OCI-LY1 (cell line): Measurements from ENCODE around the gene SLC25A17.

Experiments
- H2AFZ ChIP-seq: fragments of 200-600 bp; sonication (generic), shearing (Covaris generic); 2 replicates; pipeline ENCODE4 v1.6.0; 2014; ENCODE audit warnings: antibody characterized with exemption, mild to moderate bottlenecking, low read length
- H3F3A ChIP-seq: fragments of 200-600 bp; sonication (generic), shearing (Covaris generic); 2 replicates; pipeline ENCODE4 v1.6.0; 2014; ENCODE audit warnings: mild to moderate bottlenecking, antibody characterized with exemption, low read length, moderate library complexity; ENCODE audit not compliant: insufficient read depth
- H3K27ac ChIP-seq: fragments of 200-600 bp; sonication (generic); 2 replicates; pipeline ENCODE4 v1.5.1; 2014; ENCODE audit warnings: low read length, mixed run types, mild to moderate bottlenecking, low read depth; ENCODE audit not compliant: poor library complexity, severe bottlenecking
- H3K27me3 ChIP-seq: fragments of 200-600 bp; sonication (generic); 2 replicates; pipeline ENCODE4 v1.6.0; 2014; ENCODE audit warnings: antibody characterized with exemption, mild to moderate bottlenecking, low read length, moderate library complexity; ENCODE audit not compliant: insufficient read depth
- H3K36me3 ChIP-seq: fragments of 200-600 bp; sonication (generic); 2 replicates; pipeline ENCODE4 v1.6.1; 2014; ENCODE audit warnings: mild to moderate bottlenecking, antibody characterized with exemption, low read length, moderate library complexity, mixed read lengths; ENCODE audit not compliant: insufficient read depth
- H3K4me1 ChIP-seq: fragments of 200-600 bp; sonication (generic); 2 replicates; pipeline ENCODE4 v1.5.1; 2014; ENCODE audit warnings: mild to moderate bottlenecking, low read length, moderate library complexity; ENCODE audit not compliant: insufficient read depth, severe bottlenecking
- H3K4me2 ChIP-seq: fragments of 200-600 bp; sonication (generic), shearing (Covaris generic); 2 replicates; pipeline ENCODE4 v1.6.1; 2014; ENCODE audit warnings: low read length
- H3K4me3 ChIP-seq: fragments of 200-600 bp; sonication (generic); 2 replicates; pipeline ENCODE4 v1.5.1; 2014; ENCODE audit warnings: low read length, low read depth, mild to moderate bottlenecking, mixed read lengths; ENCODE audit not compliant: poor library complexity, severe bottlenecking
- H3K79me2 ChIP-seq: fragments of 200-600 bp; shearing (Covaris generic); 2 replicates; pipeline ENCODE4 v1.6.1; 2016; ENCODE audit warnings: mixed run types, low read length, mixed read lengths; ENCODE audit not compliant: insufficient read depth
- H3K9ac ChIP-seq: fragments of 200-600 bp; sonication (generic), shearing (Covaris generic); 2 replicates; pipeline ENCODE4 v1.6.1; 2014; ENCODE audit warnings: mild to moderate bottlenecking, low read length, mixed read lengths
- H3K9me2 ChIP-seq: fragments of 200-600 bp; sonication (generic), shearing (Covaris generic); 2 replicates; pipeline ENCODE4 v1.6.1; 2014; ENCODE audit warnings: low read depth, mild to moderate bottlenecking, low read length, mixed read lengths
- H3K9me3 ChIP-seq: fragments of 200-600 bp; shearing (Covaris generic); 2 replicates; pipeline ENCODE4 v1.6.1; 2014; ENCODE audit warnings: low read length, mixed read lengths
- H4K20me1 ChIP-seq: fragments of 200-600 bp; sonication (generic), shearing (Covaris generic); 2 replicates; pipeline ENCODE4 v1.6.0; 2016; ENCODE audit warnings: mild to moderate bottlenecking, low read length; ENCODE audit not compliant: insufficient read depth
- EZH2 ChIP-seq: fragments of 200-600 bp; sonication (generic), shearing (Covaris generic); IDR thresholded peaks from 2 replicates; pipeline ENCODE4 v1.8.0; 2017; ENCODE audit warnings: borderline replicate concordance, mixed run types, mild to moderate bottlenecking, antibody characterized with exemption, low read length, moderate library complexity, mixed read lengths
- TF ChIP-seq, protein P1 (sequence below): fragments of 200-600 bp; sonication (generic), shearing (Covaris generic); IDR thresholded peaks from 2 replicates; pipeline ENCODE4 v1.5.1; 2017; ENCODE audit warnings: mild to moderate bottlenecking, antibody characterized with exemption, low read length, moderate library complexity, mixed read lengths

The SLC25A17 gene

DNA sequence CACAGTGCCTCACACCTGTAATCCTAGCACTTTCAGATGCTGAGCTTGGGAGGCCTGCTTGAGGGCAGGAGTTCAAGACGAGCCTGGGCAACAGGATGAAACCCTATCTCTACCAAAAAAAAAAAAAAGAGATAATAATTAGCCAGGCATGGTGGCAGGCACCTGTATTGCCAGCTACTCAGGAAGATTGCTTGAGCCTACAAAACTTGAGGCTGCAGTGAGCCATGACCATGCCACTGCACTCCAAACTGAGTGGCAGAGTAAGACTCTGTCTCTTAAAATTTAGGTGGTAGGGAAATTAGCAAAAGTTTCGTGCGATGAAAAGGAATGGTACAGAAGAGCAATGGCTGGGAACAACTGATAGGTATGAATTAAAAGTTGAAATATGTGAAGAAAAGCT lies 19.3 kb upstream of the SLC25A17 start:
- H3K27ac ChIP-seq: no peak overlapping the region
- H3K27me3 ChIP-seq: no peaks in the 10 kb centered on the region
- H3K9ac ChIP-seq: no peak overlapping the region
- peaks cover 8% of the 10 kb centered on the region; the same call in 1 of the 2 replicates for H3F3A ChIP-seq
- H3K4me1 ChIP-seq: no peaks in the 10 kb centered on the region
- H3K79me2 ChIP-seq: peaks cover 6% of the 10 kb centered on the region
- no peak overlapping the region for H3K4me3 ChIP-seq
- H3K9me3 ChIP-seq: no peaks in the 10 kb centered on the region
- TF ChIP-seq, protein P1, sequence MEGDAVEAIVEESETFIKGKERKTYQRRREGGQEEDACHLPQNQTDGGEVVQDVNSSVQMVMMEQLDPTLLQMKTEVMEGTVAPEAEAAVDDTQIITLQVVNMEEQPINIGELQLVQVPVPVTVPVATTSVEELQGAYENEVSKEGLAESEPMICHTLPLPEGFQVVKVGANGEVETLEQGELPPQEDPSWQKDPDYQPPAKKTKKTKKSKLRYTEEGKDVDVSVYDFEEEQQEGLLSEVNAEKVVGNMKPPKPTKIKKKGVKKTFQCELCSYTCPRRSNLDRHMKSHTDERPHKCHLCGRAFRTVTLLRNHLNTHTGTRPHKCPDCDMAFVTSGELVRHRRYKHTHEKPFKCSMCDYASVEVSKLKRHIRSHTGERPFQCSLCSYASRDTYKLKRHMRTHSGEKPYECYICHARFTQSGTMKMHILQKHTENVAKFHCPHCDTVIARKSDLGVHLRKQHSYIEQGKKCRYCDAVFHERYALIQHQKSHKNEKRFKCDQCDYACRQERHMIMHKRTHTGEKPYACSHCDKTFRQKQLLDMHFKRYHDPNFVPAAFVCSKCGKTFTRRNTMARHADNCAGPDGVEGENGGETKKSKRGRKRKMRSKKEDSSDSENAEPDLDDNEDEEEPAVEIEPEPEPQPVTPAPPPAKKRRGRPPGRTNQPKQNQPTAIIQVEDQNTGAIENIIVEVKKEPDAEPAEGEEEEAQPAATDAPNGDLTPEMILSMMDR: no peak
- TF ChIP-seq EZH2: no peak
- H4K20me1 ChIP-seq: no peaks in the 10 kb centered on the region; the same call in 1 of the 2 replicates
- H3K36me3 ChIP-seq: peaks cover 89% of the 10 kb centered on the region
- no peaks in the 10 kb centered on the region for H3K9me2 ChIP-seq
- no peak overlapping the region for H2AFZ ChIP-seq
- H3K4me2 ChIP-seq: no peak overlapping the region

DNA sequence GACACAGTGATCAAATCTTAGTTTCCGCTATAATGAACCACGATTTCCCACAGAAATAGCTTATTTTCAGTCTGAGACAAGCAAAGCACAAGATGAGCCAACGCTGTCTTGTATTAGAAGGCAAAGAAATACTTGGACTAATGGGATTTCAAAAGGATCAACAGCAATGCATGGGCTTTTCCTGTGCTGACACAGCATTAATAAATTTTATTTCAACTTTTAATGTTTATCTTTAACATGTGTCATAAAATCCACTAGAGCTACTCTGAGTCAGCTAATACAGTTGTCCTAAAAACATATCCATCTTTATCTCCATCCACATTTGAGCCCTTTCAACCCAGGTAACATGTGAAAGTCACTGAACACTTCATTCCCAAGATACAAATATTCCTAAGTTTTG lies 15.5 kb upstream of the SLC25A17 start:
- Histone ChIP-seq H3K4me2 (no peak overlapping the region), H3K9ac (no peak overlapping the region), H2AFZ (no peak overlapping the region), H3K27me3 (no peaks in the 10 kb centered on the region), H3K79me2 (no peaks in the 10 kb centered on the region; the same call in 1 of the 2 replicates), H3K4me3 (no peak overlapping the region), H3K9me3 (no peaks in the 10 kb centered on the region), H4K20me1 (no peaks in the 10 kb centered on the region; the same call in 1 of the 2 replicates), H3K27ac (no peak overlapping the region), H3K9me2 (no peaks in the 10 kb centered on the region), H3F3A (peaks cover 8% of the 10 kb centered on the region; the same call in 1 of the 2 replicates), H3K4me1 (no peaks in the 10 kb centered on the region), H3K36me3 (peaks cover 89% of the 10 kb centered on the region)
- TF ChIP-seq EZH2: no peak
- TF ChIP-seq, protein P1: no peak

DNA sequence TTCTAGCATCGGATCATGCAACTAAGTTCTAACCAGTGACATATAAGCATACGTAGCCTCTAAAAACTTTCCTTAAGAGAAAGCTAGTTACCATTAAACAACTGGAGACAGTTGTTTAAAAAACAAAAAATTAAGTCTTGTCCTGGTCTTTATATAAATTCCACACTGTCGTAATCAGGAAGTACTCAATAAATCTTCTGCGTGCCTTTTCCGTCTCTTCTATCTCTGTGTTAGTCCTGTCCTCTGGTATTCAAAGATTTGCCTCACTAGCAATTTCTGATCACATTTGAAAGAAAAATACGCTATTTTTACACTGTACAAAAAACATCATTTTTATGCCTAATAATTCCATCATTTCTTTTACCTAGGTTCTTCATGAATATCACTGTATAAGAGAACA lies 10.0 kb upstream of the SLC25A17 start:
- TF ChIP-seq EZH2: no peak
- TF ChIP-seq, protein P1: no peak
- no peaks in the 10 kb centered on the region for H3K4me1 ChIP-seq
- no peaks in the 10 kb centered on the region for H4K20me1 ChIP-seq
- H3K9ac ChIP-seq: no peak overlapping the region
- no peak overlapping the region for H2AFZ ChIP-seq
- H3K36me3 ChIP-seq: peaks cover 79% of the 10 kb centered on the region
- H3K4me3 ChIP-seq: no peak overlapping the region
- H3K79me2 ChIP-seq: no peaks in the 10 kb centered on the region
- no peaks in the 10 kb centered on the region for H3K9me3 ChIP-seq
- H3K9me2 ChIP-seq: no peaks in the 10 kb centered on the region
- no peaks in the 10 kb centered on the region for H3K27me3 ChIP-seq
- H3K27ac ChIP-seq: no peak overlapping the region
- no peaks in the 10 kb centered on the region for H3F3A ChIP-seq
- no peak overlapping the region for H3K4me2 ChIP-seq
